ENCODE results near the gene TOP2A.
A peak's percentile ranks its signal among the peaks of the same experiment; 100 is the strongest.

TOP2A gene

GRCh38 chr17:40447148-40447644 lies 29.5 kb upstream of the TOP2A start:
- H3K4me1 ChIP-seq (ENCODE audit: insufficient read depth, low read length): peaks cover 21% of the 10 kb centered on the region
- H3K36me3 ChIP-seq (ENCODE audit: insufficient read depth, low read length): no peaks in the 10 kb centered on the region
- no peaks in the 10 kb centered on the region for H3K9me3 ChIP-seq (ENCODE audit: low read length)
- peaks cover 4% of the 10 kb centered on the region for H3K27me3 ChIP-seq (ENCODE audit: insufficient read depth, low read length)
- H2AFZ ChIP-seq (ENCODE audit: low read depth, low read length): no peak overlapping the region
- no peak overlapping the region for H3K4me3 ChIP-seq (ENCODE audit: low read length)

DNA sequence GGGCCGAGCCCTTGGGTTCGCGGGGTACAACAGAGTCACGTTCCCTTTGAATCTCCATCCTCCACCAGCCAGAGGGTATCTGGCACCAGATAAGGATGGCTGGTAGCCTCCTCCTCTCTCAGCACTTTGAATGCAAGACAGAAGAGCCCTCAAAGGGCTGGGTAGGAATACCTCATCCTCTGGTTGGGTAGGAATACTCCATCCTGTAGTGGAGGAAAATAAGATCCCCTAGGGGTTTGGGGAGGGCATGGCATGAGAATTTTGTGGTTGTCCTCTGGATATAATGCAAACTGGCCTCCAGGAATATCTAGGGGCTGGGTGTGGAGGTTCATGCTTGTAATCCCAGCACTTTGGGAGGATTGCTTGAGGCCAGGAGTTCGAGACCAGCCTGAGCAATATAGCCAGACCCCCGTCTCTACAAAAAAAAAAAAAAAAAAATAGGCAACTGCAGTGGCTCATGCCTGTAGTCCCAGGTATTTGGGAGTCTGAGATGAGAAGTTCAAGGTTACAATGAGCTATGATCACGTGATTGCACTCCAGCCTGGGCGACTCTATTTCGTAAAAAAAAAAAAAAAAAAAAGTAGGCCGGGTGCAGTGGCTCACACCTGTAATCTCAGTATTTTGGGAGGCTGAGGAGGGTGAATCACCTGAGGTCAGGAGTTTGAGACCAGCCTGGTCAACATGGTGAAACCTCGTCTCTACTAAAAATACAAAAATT lies 28.2 kb upstream of the TOP2A start:
- peaks cover 4% of the 10 kb centered on the region for H3K27me3 ChIP-seq (ENCODE audit: insufficient read depth, low read length)
- H3K36me3 ChIP-seq (ENCODE audit: insufficient read depth, low read length): no peaks in the 10 kb centered on the region
- H3K4me1 ChIP-seq (ENCODE audit: insufficient read depth, low read length): peaks cover 21% of the 10 kb centered on the region
- no peak overlapping the region for H2AFZ ChIP-seq (ENCODE audit: low read depth, low read length)
- no peak overlapping the region for H3K4me3 ChIP-seq (ENCODE audit: low read length)
- H3K9me3 ChIP-seq (ENCODE audit: low read length): no peaks in the 10 kb centered on the region

DNA sequence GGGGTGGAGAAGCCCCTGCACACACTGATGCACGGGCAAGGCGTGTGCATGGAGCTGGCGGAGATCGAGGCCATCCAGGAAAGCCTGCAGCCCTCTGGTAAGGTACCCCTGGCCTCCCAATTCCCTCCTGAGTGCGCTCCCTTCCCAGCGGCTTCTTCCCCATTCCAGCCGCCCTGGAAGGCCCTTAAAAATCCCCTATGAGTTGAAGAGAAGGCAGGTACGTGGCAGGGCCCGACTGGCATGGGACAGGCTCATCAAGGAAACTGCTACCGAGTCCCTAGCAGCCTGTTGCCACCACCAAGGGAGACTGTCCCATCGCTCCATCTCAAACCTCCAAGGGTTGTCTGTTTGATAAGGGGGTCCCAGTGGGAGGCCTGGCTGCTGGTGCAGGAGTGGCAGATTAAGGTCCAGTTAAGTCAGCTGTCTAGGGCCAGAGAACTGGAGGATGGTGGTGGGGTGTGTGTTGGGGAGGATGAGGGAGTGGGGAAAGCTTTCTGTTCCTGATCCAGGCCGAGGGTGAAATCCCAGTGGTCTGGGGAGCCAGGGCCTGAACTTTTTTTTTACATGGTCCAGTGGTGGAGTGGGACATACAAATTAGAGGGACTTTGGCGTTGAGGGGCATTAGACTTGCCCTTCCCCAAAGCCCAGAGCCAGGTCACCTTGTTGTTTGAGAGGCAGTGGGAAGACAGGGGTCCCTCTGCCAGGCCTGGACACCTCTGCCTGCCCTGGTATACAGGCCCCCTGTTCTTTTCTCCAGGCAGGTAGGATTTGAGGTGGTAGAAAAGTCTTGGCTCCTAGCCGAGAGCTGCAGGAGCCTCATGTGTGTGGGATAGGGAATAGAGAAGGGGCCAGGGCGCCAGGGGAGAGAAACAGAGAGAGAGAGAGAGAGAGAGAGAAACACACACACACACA lies 26.5 kb upstream of the TOP2A start:
- Histone ChIP-seq H3K4me1 (ENCODE audit: insufficient read depth, low read length) (peaks cover 21% of the 10 kb centered on the region), H3K36me3 (ENCODE audit: insufficient read depth, low read length) (no peaks in the 10 kb centered on the region), H3K27me3 (ENCODE audit: insufficient read depth, low read length) (peaks cover 4% of the 10 kb centered on the region), H3K4me3 (ENCODE audit: low read length) (peak overlapping the region; percentile 50), H2AFZ (ENCODE audit: low read depth, low read length) (peak overlapping the region; percentile 18), H3K9me3 (ENCODE audit: low read length) (no peaks in the 10 kb centered on the region)

DNA sequence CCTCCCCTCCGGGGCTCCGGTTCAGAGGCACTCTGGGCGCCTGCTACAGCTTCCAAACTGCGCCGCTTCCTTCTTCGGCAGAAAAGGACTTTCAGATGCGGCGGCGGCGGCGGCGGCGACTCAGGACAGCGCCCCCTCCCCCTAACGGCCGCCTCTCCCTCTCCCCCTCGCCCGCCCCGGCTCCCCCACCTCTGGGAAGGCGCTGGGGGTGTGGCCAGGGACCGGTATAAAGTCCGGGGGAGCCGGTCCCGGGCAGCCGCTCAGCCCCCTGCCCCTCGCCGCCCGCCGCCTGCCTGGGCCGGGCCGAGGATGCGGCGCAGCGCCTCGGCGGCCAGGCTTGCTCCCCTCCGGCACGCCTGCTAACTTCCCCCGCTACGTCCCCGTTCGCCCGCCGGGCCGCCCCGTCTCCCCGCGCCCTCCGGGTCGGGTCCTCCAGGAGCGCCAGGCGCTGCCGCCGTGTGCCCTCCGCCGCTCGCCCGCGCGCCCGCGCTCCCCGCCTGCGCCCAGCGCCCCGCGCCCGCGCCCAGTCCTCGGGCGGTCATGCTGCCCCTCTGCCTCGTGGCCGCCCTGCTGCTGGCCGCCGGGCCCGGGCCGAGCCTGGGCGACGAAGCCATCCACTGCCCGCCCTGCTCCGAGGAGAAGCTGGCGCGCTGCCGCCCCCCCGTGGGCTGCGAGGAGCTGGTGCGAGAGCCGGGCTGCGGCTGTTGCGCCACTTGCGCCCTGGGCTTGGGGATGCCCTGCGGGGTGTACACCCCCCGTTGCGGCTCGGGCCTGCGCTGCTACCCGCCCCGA lies 25.7 kb upstream of the TOP2A start, which contains the start of gene IGFBP4:
Gene IGFBP4 (plus strand): TSS at position 255 of the 792 bp plus-strand sequence. CDS start 286 bp downstream, at position 541.
- Histone ChIP-seq H3K4me3 (ENCODE audit: low read length) (peak within 1 kb of the TSS; percentile 50), H2AFZ (ENCODE audit: low read depth, low read length) (peak within 1 kb of the TSS; percentile 72), H3K9me3 (ENCODE audit: low read length) (no peaks in the 10 kb centered on the region), H3K4me1 (ENCODE audit: insufficient read depth, low read length) (peaks cover 21% of the 10 kb centered on the region), H3K36me3 (ENCODE audit: insufficient read depth, low read length) (no peaks in the 10 kb centered on the region), H3K27me3 (ENCODE audit: insufficient read depth, low read length) (peaks cover 7% of the 10 kb centered on the region)

- Histone ChIP-seq H3K27me3 (ENCODE audit: insufficient read depth, low read length) (peaks cover 7% of the 10 kb centered on the region), H3K9me3 (ENCODE audit: low read length) (no peaks in the 10 kb centered on the region), H3K4me3 (ENCODE audit: low read length) (peak overlapping the region; percentile 50), H3K36me3 (ENCODE audit: insufficient read depth, low read length) (no peaks in the 10 kb centered on the region), H3K4me1 (ENCODE audit: insufficient read depth, low read length) (peaks cover 21% of the 10 kb centered on the region), H2AFZ (ENCODE audit: low read depth, low read length) (peak overlapping the region; percentile 72)
Observed at GRCh38 chr17:40442392-40443195, 24.9 kb upstream of the TOP2A start.

- no peaks in the 10 kb centered on the region for H3K9me3 ChIP-seq (ENCODE audit: low read length)
- peaks cover 17% of the 10 kb centered on the region for H3K4me1 ChIP-seq (ENCODE audit: insufficient read depth, low read length)
- peaks cover 14% of the 10 kb centered on the region for H3K27me3 ChIP-seq (ENCODE audit: insufficient read depth, low read length)
- H3K4me3 ChIP-seq (ENCODE audit: low read length): no peak overlapping the region
- H2AFZ ChIP-seq (ENCODE audit: low read depth, low read length): no peak overlapping the region
- H3K36me3 ChIP-seq (ENCODE audit: insufficient read depth, low read length): no peaks in the 10 kb centered on the region
Observed at GRCh38 chr17:40440166-40440565, 22.5 kb upstream of the TOP2A start.

- Histone ChIP-seq H3K9me3 (ENCODE audit: low read length) (no peaks in the 10 kb centered on the region), H2AFZ (ENCODE audit: low read depth, low read length) (no peak overlapping the region), H3K4me1 (ENCODE audit: insufficient read depth, low read length) (no peaks in the 10 kb centered on the region), H3K27me3 (ENCODE audit: insufficient read depth, low read length) (peaks cover 12% of the 10 kb centered on the region), H3K36me3 (ENCODE audit: insufficient read depth, low read length) (no peaks in the 10 kb centered on the region), H3K4me3 (ENCODE audit: low read length) (no peak overlapping the region)
Observed at GRCh38 chr17:40437095-40437732, 19.5 kb upstream of the TOP2A start.

- Histone ChIP-seq H3K4me1 (ENCODE audit: insufficient read depth, low read length) (no peaks in the 10 kb centered on the region), H3K36me3 (ENCODE audit: insufficient read depth, low read length) (no peaks in the 10 kb centered on the region), H3K27me3 (ENCODE audit: insufficient read depth, low read length) (peaks cover 12% of the 10 kb centered on the region), H2AFZ (ENCODE audit: low read depth, low read length) (no peak overlapping the region), H3K9me3 (ENCODE audit: low read length) (no peaks in the 10 kb centered on the region), H3K4me3 (ENCODE audit: low read length) (no peak overlapping the region)
Observed at GRCh38 chr17:40436636-40437035, 18.9 kb upstream of the TOP2A start.

- Histone ChIP-seq H3K4me1 (ENCODE audit: insufficient read depth, low read length) (no peaks in the 10 kb centered on the region), H3K4me3 (ENCODE audit: low read length) (no peak overlapping the region), H3K27me3 (ENCODE audit: insufficient read depth, low read length) (peaks cover 10% of the 10 kb centered on the region), H2AFZ (ENCODE audit: low read depth, low read length) (no peak overlapping the region), H3K36me3 (ENCODE audit: insufficient read depth, low read length) (no peaks in the 10 kb centered on the region), H3K9me3 (ENCODE audit: low read length) (no peaks in the 10 kb centered on the region)
Observed at GRCh38 chr17:40433551-40434415, 16.1 kb upstream of the TOP2A start.

GRCh38 chr17:40432864-40433528 lies 15.3 kb upstream of the TOP2A start:
- H2AFZ ChIP-seq (ENCODE audit: low read depth, low read length): no peak overlapping the region
- H3K9me3 ChIP-seq (ENCODE audit: low read length): no peaks in the 10 kb centered on the region
- H3K4me1 ChIP-seq (ENCODE audit: insufficient read depth, low read length): no peaks in the 10 kb centered on the region
- peaks cover 9% of the 10 kb centered on the region for H3K27me3 ChIP-seq (ENCODE audit: insufficient read depth, low read length)
- H3K36me3 ChIP-seq (ENCODE audit: insufficient read depth, low read length): no peaks in the 10 kb centered on the region
- H3K4me3 ChIP-seq (ENCODE audit: low read length): no peak overlapping the region

DNA sequence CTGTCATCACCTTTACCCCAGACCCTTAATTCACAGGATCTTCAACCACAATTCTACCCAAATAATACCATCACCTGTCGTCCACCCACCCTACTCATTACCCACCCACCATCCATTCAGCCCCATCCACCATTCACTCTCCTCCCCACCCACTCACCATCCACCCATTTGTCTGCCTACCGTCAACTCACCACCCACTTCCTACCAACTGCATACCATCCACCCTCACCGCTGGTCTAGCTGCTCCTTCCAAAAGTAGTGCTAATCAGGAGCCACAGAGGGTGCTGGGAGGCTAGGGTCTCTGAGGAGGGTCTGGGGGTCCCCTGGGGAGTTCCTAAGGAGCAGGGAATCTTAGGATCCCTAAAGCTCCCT lies 13.5 kb upstream of the TOP2A start:
- H3K9me3 ChIP-seq (ENCODE audit: low read length): no peaks in the 10 kb centered on the region
- no peaks in the 10 kb centered on the region for H3K4me1 ChIP-seq (ENCODE audit: insufficient read depth, low read length)
- peaks cover 3% of the 10 kb centered on the region for H3K27me3 ChIP-seq (ENCODE audit: insufficient read depth, low read length)
- no peak overlapping the region for H2AFZ ChIP-seq (ENCODE audit: low read depth, low read length)
- H3K4me3 ChIP-seq (ENCODE audit: low read length): no peak overlapping the region
- no peaks in the 10 kb centered on the region for H3K36me3 ChIP-seq (ENCODE audit: insufficient read depth, low read length)
